HG03196 (cell line): ENCODE data around the gene TRMT10C.
"Not testable (repeated sequence)": the region's sequence is repeated elsewhere in the genome, so short reads cannot be mapped to it uniquely, and the experiment has no call there.

ENCODE experiments used
- ATAC-seq: cut with Tn5 transposase; IDR thresholded peaks from one replicate; pipeline ENCODE4 v1.9.1; 2021; ENCODE audit not compliant: unreplicated experiment

The TRMT10C gene

GRCh38 chr3:101561630-101562328, at the start of gene TRMT10C:
TSS of gene TRMT10C (plus strand) at chr3:101561868. CDS start at chr3:101564782, 2,914 bp downstream.
- ATAC-seq = peak; percentile 100

GRCh38 chr3:101512396-101512645, 49.3 kb upstream of the TRMT10C start:
- no peak for ATAC-seq

GRCh38 chr3:101512646-101513418, 48.8 kb upstream of the TRMT10C start, which contains the start of gene SENP7:
TSS of gene SENP7 (minus strand) at chr3:101513212. CDS start at chr3:101513130, 82 bp downstream.
- peak; percentile 49 for ATAC-seq

GRCh38 chr3:101513419-101513986, 48.2 kb upstream of the TRMT10C start:
- peak; percentile 34 for ATAC-seq

GRCh38 chr3:101518421-101518871, 43.2 kb upstream of the TRMT10C start:
- ATAC-seq = peak; percentile 99

GRCh38 chr3:101519685-101520365, 41.8 kb upstream of the TRMT10C start:
- no peak for ATAC-seq

- ATAC-seq = no peak
These were observed 40.4 kb upstream of the TRMT10C start for GRCh38 chr3:101521211-101521701.

GRCh38 chr3:101527441-101527840, 34.2 kb upstream of the TRMT10C start:
- ATAC-seq = no peak

- ATAC-seq = no peak
These were observed 33.8 kb upstream of the TRMT10C start for GRCh38 chr3:101527906-101528305.

GRCh38 chr3:101529816-101530685, 31.6 kb upstream of the TRMT10C start:
- no peak for ATAC-seq

- ATAC-seq = no peak
These were observed 31.0 kb upstream of the TRMT10C start for GRCh38 chr3:101530686-101531047.

- ATAC-seq = no peak
These were observed 30.1 kb upstream of the TRMT10C start for GRCh38 chr3:101531473-101532086.

GRCh38 chr3:101532783-101533602, 28.7 kb upstream of the TRMT10C start:
- no peak for ATAC-seq

GRCh38 chr3:101533603-101533968, 28.1 kb upstream of the TRMT10C start:
- no peak for ATAC-seq

GRCh38 chr3:101535221-101535620, 26.4 kb upstream of the TRMT10C start:
- no peak for ATAC-seq

GRCh38 chr3:101536266-101536665, 25.4 kb upstream of the TRMT10C start:
- ATAC-seq = no peak

GRCh38 chr3:101536955-101537354, 24.7 kb upstream of the TRMT10C start:
- ATAC-seq = not testable (repeated sequence)

GRCh38 chr3:101542957-101543356, 18.7 kb upstream of the TRMT10C start:
- ATAC-seq = no peak

GRCh38 chr3:101544161-101544850, 17.4 kb upstream of the TRMT10C start:
- no peak for ATAC-seq
